ENCODE results near the gene HBG2.

HBG2 gene

DNA sequence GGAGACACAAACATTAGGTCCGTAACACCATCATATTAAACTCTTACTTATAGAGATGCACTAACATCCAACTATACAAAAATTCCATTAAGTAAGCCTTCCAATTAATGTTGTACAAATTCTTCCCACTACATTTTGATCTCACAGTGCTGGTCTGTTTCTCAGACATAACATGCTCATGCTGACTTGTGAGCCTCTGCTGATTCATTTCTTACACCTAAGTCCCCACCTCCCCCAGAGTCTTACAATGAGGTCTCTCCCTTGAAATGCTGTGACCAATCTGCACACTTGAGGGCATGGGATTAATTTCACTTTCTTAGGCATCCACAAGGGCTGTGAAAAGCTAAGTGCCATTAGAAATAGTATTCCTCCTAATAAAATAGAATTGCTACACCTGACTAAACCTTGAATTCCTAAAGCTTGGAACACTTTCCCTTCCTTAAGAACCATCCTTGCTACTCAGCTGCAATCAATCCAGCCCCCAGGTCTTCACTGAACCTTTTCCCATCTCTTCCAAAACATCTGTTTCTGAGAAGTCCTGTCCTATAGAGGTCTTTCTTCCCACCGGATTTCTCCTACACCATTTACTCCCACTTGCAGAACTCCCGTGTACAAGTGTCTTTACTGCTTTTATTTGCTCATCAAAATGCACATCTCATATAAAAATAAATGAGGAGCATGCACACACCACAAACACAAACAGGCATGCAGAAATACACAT is 6.9 kb downstream of the HBG2 start:
- DNase-seq, result no peak

GRCh38 chr11:5246772-5247471 is 7.7 kb downstream of the HBG2 start:
- DNase-seq, result no peak

- DNase-seq, result no peak
Measured at GRCh38 chr11:5245155-5245554, 9.4 kb downstream of the HBG2 start.

DNA sequence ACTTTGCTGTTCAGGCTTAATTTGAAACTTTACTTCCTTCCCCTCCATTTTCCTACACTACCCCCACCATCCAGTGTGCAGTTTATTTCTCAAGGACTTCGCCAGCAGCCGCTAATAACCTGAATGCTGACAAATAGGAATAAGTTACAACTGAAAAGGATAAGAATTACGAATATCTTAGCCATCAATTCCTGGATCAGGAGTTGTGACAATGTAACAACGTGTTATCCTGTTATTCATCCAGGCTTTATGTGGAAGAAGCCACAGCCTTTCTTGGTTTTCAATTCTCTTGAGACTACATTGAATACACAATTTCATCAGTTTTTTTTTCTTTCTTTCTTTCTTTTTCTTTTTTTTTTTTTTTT is 10.8 kb downstream of the HBG2 start:
- DNase-seq, result no peak

DNA sequence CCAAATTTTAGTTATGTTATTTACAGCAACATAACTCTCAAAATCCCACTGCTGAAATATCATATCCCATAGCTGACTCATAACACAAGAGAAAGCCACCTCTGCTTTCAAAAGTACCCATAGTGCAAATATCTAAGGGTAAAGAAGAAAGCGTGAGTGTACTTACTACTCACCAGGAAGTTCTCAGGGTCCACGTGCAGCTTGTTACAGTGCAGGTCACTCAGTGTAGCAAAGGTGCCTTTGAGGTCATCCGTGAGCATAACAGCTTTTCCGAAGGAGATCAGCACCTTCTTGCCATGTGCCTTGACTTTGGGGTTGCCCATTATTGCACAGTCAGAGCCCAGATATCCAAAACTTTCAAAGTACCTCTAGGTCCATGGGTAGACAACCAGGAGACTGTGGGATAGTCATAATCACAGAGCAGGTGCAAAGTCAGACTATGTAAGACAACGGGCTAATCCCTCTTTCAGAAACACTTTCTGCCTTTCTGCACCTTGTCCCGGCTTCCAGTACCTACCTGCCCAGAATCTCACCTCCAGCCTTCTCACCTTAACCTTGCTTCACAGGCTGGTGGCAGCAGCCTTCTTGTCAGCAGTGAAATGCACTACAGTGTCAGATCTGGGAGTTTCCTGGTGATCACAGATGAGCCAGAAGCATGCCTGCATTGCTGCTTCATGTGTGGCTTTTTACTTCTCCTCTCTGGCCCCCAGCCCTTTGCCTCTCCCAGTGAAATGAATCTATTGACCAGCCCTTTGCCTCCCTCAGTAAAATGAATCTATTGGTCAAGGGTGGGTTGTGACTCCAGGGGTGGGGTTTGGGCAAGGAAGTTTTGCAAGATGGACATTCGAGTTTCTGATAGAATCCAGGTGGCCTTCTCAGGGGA is 11.4 kb downstream of the HBG2 start:
- DNase-seq, result no peak

DNA sequence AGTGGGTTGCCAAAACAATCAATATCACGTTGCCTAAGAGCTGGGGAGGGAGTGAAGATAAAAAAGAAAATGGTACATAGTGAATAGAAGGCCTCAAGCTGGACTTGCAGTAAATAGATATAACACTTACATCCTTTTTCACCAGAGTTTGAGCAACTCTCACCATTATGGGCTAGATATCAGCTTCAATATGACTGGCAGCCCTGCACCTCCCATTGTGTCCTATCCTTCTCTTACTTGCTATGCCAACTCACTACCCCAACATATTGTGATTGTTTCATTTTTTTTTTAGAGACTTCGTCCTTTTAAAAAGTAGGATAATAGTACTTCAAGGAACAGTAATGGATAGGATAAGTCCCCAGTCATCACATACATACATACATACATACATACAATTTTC is 12.4 kb downstream of the HBG2 start:
- DNase-seq, result no peak

GRCh38 chr11:5241458-5241857 is 13.1 kb downstream of the HBG2 start:
- no peak for DNase-seq

DNA sequence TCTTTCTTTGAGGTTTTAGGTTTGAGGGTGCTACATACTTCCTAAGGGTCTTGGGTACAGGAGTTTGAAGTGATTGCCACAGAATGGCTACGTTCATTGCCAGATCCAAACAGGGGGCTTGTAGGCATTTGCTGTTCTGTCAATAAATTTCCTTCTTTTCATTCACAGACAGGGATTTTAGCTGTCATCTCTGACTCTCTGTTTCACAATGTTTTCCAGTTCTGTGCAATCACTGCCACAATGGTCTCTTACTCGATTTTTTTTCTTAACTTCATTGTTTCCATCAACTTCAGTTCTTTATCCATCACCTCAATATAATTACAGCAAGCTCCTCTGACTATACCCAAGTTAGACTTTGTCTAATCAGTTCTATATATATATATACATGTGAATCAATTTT is 14.1 kb downstream of the HBG2 start:
- no peak for DNase-seq

DNA sequence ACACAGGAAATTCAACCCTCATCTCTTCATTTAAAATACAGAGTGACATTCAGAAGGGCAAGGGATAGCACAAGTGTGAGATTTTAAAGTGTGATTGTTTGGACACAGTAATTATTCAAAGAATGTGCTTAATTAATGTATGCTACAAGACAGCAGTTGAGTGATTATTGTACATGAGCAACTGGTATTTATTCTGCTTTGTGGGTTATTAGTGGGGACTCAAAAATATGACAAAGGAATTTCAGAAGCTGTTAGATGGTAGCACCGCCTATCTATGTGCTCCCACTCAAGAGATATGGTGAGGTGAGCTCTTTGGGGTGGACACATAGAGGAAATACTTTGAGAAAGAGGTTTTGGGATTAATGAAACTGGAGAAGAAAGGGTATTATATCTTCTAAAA is 14.5 kb downstream of the HBG2 start:
- no peak for DNase-seq

DNA sequence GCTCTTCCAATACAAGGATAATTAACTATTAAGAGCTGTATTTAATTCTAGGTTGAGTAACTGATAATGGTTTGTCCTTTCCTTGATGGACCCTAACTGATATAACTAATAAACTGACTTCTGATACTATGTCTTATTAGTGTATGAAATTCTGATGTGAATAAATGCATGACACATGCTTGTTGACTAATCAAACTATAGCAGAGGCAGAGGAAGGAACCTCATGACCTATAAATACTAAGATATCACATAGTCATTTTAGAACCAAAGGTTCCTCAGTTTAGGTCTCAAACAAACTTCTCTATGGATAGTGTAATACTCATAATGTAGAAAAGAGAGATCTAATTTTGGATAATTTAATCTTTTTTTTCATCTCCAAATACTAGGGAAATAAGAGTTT is 15.5 kb downstream of the HBG2 start:
- no peak for DNase-seq

- DNase-seq, result no peak
Measured at GRCh38 chr11:5238486-5238885, 16.1 kb downstream of the HBG2 start.

DNA sequence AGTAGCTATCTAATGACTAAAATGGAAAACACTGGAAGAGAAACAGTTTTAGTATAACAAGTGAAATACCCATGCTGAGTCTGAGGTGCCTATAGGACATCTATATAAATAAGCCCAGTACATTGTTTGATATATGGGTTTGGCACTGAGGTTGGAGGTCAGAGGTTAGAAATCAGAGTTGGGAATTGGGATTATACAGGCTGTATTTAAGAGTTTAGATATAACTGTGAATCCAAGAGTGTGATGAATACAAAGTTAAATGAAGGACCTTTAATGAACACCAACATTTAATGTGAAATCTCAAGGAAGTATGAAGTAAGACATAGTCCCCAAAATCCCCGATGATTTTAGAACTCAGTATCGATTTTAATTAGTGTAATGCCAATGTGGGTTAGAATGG is 17.2 kb downstream of the HBG2 start:
- no peak for DNase-seq

GRCh38 chr11:5235364-5236095 is 19.1 kb downstream of the HBG2 start:
- no peak for DNase-seq

DNA sequence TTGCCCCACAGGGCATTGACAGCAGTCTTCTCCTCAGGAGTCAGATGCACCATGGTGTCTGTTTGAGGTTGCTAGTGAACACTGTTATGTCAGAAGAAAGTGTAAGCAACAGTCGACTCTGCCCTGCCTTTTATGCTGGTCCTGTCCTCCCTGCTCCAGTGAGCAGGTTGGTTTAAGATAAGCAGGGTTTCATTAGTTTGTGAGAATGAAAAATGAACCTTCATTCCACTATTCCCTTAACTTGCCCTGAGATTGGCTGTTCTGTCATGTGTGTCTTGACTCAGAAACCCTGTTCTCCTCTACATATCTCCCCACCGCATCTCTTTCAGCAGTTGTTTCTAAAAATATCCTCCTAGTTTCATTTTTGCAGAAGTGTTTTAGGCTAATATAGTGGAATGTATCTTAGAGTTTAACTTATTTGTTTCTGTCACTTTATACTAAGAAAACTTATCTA is 20.2 kb downstream of the HBG2 start, which contains the start of gene HBD:
Gene HBD, minus strand, starts transcription at position 103 of the 454 bp plus-strand sequence. Its CDS starts 50 bp downstream, at position 53.
- DNase-seq, result no peak

GRCh38 chr11:5233307-5233706 is 21.3 kb downstream of the HBG2 start:
- DNase-seq, result no peak

- no peak for DNase-seq
Measured at GRCh38 chr11:5232821-5233220, 21.8 kb downstream of the HBG2 start.

DNA sequence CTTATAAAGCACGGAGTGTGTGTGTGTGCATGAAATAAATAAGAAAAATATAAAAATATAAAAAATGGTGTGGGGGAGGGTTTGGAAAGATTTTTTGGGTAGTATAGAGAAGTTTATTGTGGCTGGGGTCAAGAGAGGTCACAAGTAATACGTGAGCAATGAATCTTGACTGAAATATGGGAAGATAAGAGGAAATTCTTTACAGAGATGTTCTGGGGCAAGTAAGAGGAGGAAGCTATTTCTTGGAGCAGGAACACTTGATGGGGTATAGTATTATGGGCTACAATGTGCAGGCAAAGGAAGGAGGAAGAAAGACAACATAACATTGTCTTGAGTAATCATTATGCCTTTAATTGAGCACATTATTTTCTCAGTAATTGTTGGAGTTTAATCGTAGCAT is 22.4 kb downstream of the HBG2 start:
- no peak for DNase-seq

DNA sequence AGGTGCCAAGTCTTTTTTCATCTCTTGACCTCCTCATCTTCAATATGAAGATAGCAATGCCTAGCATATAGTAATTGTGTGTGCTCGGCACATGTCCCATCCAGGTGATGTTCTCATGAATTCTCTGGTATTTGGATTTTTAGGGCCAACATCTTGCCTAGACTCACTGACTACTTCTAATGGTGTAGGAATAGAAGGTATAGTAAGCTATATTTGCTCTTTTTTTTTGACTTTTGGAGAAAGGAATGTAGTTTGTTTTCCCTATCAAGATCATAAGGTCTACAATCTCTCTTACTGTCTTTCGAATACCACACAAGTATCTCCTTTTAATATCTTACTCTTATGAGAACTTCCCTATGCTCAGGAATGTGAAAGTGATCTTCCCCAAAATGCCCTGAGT is 23.5 kb downstream of the HBG2 start:
- DNase-seq, result no peak

GRCh38 chr11:5230266-5230665 is 24.3 kb downstream of the HBG2 start:
- DNase-seq, result no peak

DNA sequence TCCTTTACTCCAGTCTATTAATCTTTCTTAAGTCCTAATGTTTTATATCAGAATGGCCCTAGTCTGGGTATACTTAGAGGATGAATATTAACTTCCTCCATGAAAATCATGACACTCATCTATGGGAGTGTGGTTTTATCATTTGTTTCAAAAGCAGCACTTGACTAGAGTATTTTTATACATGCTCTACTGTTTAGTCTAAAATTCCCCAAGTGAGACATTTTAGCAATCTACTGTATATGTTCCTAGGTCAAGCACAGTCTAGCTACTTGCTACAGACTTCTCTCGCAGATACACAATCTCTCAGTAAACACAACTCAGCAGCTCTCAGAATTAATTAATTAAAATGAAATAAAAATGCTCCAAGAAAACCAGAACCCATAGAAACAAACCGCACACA is 24.8 kb downstream of the HBG2 start:
- no peak for DNase-seq

DNA sequence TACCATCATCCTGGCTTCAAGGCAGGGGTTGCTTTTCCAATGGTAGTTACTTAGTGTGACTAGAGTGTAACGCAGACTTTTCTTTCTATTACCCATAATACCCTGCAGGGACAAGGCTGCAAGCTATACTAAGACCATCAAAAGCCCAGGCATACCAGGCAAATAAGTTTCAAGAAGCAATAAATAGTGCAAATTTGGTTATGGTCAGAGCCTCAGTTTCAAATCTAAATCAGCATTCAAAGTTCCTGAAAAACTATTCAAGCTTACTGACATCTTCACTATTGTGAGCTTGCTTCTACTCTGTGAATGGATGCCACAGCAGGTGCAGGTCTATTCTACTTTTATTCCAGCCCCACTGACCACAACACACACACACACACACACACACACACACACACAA is 25.2 kb downstream of the HBG2 start:
- no peak for DNase-seq

GRCh38 chr11:5228124-5228523 is 26.5 kb downstream of the HBG2 start:
- DNase-seq, result no peak

- DNase-seq, result no peak
Measured at GRCh38 chr11:5227681-5228080, 26.9 kb downstream of the HBG2 start.
